ENCODE data around the gene ANKRD42. TPM values are rescaled to one million over a fixed set of nuclear protein-coding genes. Genes with fewer than 3 reads are reported as not detected.

ANKRD42 gene
- total RNA-seq, 1 experiment from 2014 or later = 5.4 TPM

- TF ChIP-seq, protein P1, sequence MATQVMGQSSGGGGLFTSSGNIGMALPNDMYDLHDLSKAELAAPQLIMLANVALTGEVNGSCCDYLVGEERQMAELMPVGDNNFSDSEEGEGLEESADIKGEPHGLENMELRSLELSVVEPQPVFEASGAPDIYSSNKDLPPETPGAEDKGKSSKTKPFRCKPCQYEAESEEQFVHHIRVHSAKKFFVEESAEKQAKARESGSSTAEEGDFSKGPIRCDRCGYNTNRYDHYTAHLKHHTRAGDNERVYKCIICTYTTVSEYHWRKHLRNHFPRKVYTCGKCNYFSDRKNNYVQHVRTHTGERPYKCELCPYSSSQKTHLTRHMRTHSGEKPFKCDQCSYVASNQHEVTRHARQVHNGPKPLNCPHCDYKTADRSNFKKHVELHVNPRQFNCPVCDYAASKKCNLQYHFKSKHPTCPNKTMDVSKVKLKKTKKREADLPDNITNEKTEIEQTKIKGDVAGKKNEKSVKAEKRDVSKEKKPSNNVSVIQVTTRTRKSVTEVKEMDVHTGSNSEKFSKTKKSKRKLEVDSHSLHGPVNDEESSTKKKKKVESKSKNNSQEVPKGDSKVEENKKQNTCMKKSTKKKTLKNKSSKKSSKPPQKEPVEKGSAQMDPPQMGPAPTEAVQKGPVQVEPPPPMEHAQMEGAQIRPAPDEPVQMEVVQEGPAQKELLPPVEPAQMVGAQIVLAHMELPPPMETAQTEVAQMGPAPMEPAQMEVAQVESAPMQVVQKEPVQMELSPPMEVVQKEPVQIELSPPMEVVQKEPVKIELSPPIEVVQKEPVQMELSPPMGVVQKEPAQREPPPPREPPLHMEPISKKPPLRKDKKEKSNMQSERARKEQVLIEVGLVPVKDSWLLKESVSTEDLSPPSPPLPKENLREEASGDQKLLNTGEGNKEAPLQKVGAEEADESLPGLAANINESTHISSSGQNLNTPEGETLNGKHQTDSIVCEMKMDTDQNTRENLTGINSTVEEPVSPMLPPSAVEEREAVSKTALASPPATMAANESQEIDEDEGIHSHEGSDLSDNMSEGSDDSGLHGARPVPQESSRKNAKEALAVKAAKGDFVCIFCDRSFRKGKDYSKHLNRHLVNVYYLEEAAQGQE (IDR thresholded peaks at IDR 0.05; ENCODE audit: low read depth) = no peak
- TF ChIP-seq, protein P2, sequence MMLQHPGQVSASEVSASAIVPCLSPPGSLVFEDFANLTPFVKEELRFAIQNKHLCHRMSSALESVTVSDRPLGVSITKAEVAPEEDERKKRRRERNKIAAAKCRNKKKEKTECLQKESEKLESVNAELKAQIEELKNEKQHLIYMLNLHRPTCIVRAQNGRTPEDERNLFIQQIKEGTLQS (IDR thresholded peaks at IDR 0.05) = no peak
- no peak for TF ChIP-seq TCF7L2 (IDR thresholded peaks at IDR 0.05; ENCODE audit: borderline replicate concordance, extremely low read depth, insufficient read depth, insufficient read length)
- TF ChIP-seq, protein P3, sequence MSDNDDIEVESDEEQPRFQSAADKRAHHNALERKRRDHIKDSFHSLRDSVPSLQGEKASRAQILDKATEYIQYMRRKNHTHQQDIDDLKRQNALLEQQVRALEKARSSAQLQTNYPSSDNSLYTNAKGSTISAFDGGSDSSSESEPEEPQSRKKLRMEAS (IDR thresholded peaks at IDR 0.05) = peak; percentile 50; the same call in 1 of the 2 replicates
These were observed 37.1 kb upstream of the ANKRD42 start (continued) for GRCh38 chr11:83156144-83156995.

DNA sequence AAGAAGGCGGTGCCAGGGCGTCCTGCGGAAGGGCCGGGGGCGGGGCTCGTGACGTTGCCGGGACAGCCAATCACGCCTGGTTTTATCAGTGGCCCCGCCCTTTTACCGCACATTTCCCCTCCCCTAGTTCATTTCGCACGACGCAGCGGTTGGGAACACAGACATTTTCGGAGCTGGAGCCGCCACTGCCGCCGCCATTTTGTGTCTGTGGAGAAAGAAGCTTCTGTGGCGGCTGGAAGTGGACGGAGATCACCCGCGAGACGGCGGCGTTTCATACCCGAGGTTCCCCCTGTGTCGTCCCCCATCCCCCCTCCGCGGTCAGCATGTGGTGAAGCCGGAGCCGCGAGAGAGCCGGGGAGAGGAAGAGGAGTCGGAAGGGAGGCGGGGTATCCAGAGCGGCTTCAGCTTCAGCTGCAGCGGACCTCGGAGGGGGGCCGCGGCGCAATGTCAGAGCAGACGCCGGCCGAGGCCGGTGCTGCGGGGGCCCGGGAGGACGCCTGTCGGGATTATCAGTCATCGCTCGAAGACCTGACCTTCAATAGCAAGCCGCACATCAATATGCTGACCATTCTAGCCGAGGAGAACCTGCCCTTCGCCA lies 36.4 kb upstream of the ANKRD42 start, which contains the start of gene PCF11:
PCF11 (plus strand) TSS at position 136 of the 598 bp plus-strand sequence; CDS start at position 445, 309 bp downstream.
- Histone ChIP-seq H3K36me3 (ENCODE audit: control insufficient read depth in 1 of 2, insufficient read depth in 2 of 2, low read length in 2 of 2) (peaks cover 19% of the 10 kb centered on the region in 2 experiments), H3K9me3 (ENCODE audit: control insufficient read depth in 1 of 2, insufficient read depth in 1 of 2, low read depth in 1 of 2, low read length in 2 of 2) (no peaks in the 10 kb centered on the region), H3K27ac (ENCODE audit: low read depth, low read length) (peak within 1 kb of the TSS; percentile 88), H3K79me2 (ENCODE audit: insufficient read depth, low read length) (peaks cover 52% of the 10 kb centered on the region), H3K4me3 (replicated peaks in 1 of 2; ENCODE audit: low read depth in 1 of 2, low read length in 2 of 2) (peak within 1 kb of the TSS; percentile 96 to 97), H2AFZ (ENCODE audit: low read depth, low read length, poor library complexity, severe bottlenecking) (peak within 1 kb of the TSS; percentile 72), H3K27me3 (ENCODE audit: insufficient read depth, low read length) (no peaks in the 10 kb centered on the region), H3K4me2 (ENCODE audit: low read length) (peak within 1 kb of the TSS; percentile 91), H4K20me1 (ENCODE audit: insufficient read depth) (peaks cover 27% of the 10 kb centered on the region; the same call in 1 of the 2 replicates), H3K9ac (ENCODE audit: low read length) (peak within 1 kb of the TSS; percentile 96), H3K4me1 (ENCODE audit: control insufficient read depth in 1 of 2, insufficient read depth in 2 of 2, low read length in 2 of 2) (peaks cover 5 to 33% of the 10 kb centered on the region in 2 experiments; a peak in 3 of 4 replicates), H3K9me2 (ENCODE audit: insufficient read depth) (no peaks in the 10 kb centered on the region)
- no peak for DNase-seq (ENCODE audit: low read depth, low spot score)
- TSS peak; percentile 58 for BruUV-seq (replicated peaks)
- peak; percentile 23 for ATAC-seq
- RAD21 ChIA-PET (ENCODE audit: low non-redundant PET in 1 of 2, low total read pairs in 2 of 2, uncharacterized antibody in 2 of 2, unreplicated experiment in 2 of 2) = no interaction called here
- CTCF ChIA-PET = no interaction called here
- intact Hi-C loops (cut with micrococcal nuclease) = loop anchor here (1.0 to 5.0 kb wide), 5 partner anchors 35 to 256 kb away; partner anchors contain the start of genes ANKRD42, CCDC90B, DDIAS and RAB30
- POLR2A ChIA-PET = interaction anchor here (0.8 to 2.7 kb wide), 11 partner anchors 11 to 256 kb away, joined by 3 to 15 read pairs (median 4); partner anchors contain the start of genes ANKRD42, CCDC90B, DDIAS and PRCP
- TF ChIP-seq POLR2AphosphoS5 (IDR thresholded peaks at IDR 0.05; ENCODE audit: low read depth, low read length) = peak; percentile 97
- peak; percentile 94 for TF ChIP-seq POLR2A (IDR thresholded peaks at IDR 0.05; ENCODE audit: borderline replicate concordance, extremely low read depth, insufficient read depth, insufficient read length)
- no peak for TF ChIP-seq CEBPB (IDR thresholded peaks at IDR 0.05; ENCODE audit: low read depth)
- no peak for TF ChIP-seq RAD21 (IDR thresholded peaks at IDR 0.05; ENCODE audit: low read depth)
- TF ChIP-seq, protein P4, sequence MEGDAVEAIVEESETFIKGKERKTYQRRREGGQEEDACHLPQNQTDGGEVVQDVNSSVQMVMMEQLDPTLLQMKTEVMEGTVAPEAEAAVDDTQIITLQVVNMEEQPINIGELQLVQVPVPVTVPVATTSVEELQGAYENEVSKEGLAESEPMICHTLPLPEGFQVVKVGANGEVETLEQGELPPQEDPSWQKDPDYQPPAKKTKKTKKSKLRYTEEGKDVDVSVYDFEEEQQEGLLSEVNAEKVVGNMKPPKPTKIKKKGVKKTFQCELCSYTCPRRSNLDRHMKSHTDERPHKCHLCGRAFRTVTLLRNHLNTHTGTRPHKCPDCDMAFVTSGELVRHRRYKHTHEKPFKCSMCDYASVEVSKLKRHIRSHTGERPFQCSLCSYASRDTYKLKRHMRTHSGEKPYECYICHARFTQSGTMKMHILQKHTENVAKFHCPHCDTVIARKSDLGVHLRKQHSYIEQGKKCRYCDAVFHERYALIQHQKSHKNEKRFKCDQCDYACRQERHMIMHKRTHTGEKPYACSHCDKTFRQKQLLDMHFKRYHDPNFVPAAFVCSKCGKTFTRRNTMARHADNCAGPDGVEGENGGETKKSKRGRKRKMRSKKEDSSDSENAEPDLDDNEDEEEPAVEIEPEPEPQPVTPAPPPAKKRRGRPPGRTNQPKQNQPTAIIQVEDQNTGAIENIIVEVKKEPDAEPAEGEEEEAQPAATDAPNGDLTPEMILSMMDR (IDR thresholded peaks at IDR 0.05 in 2 of 3, conservative IDR thresholded peaks at IDR 0.05 in 1 of 3; ENCODE audit: borderline replicate concordance in 1 of 3, insufficient read depth in 1 of 3, low read depth in 2 of 3, low read length in 2 of 3) = no peak
- TF ChIP-seq, protein P2 (IDR thresholded peaks at IDR 0.05) = no peak
- peak; percentile 62 for TF ChIP-seq ZBTB33 (IDR thresholded peaks at IDR 0.05; ENCODE audit: extremely low read depth, insufficient replicate concordance, low read length)
- no peak for TF ChIP-seq ZNF274 (IDR thresholded peaks at IDR 0.05; ENCODE audit: low read depth, low read length)
- no peak; the same call in 1 of the 2 replicates for TF ChIP-seq SP1 (IDR thresholded peaks at IDR 0.05; ENCODE audit: low read depth)

Measured in HCT116 (cell line).